HEK293 (cell line): ENCODE data around the gene NFS1.
"Not testable (repeated sequence)": the region's sequence is repeated elsewhere in the genome, so short reads cannot be mapped to it uniquely, and the experiment has no call there.

ENCODE experiments used
- CTCF ChIA-PET: fragments of 350-600 bp; formaldehyde crosslinking; extraction: SDS; loops from one replicate; lab custom pipeline; 2021; ENCODE audit warnings: antibody characterized with exemption; lab: Yijun Ruan, JAX
- POLR2A ChIA-PET: fragments of 300-600 bp; formaldehyde crosslinking; extraction: SDS; loops from one replicate; lab custom pipeline; 2020; ENCODE audit warnings: antibody characterized with exemption, inconsistent platforms; lab: Yijun Ruan, JAX
- H3K27ac ChIP-seq: fragments of 200-500 bp; sonication (Bioruptor generic); 2 replicates; pipeline ENCODE4 v1.5.1; 2014; ENCODE audit warnings: low read depth, low read length, control low read depth, inconsistent platforms; ENCODE audit errors: extremely low read depth
- H3K36me3 ChIP-seq, 2 experiments: fragments of 200-500 bp in 1 of 2; sonication (Bioruptor generic) in 1 of 2; 1 replicate in 1 of 2; 2 replicates in 1 of 2; pipeline ENCODE4 v1.5.1; 2014 to 2017; ENCODE audit warnings: inconsistent platforms in 2 of 2, low read length in 2 of 2; ENCODE audit not compliant: control insufficient read depth in 2 of 2, insufficient read depth in 1 of 2
- H3K4me1 ChIP-seq: fragments of 200-500 bp; sonication (Bioruptor generic); 2 replicates; pipeline ENCODE4 v1.5.1; 2014; ENCODE audit warnings: mild to moderate bottlenecking, low read length, inconsistent platforms; ENCODE audit not compliant: control insufficient read depth, insufficient read depth
- H3K4me3 ChIP-seq: 2 replicates; pipeline ENCODE4 v1.5.1; 2011; ENCODE audit warnings: low read depth, mild to moderate bottlenecking, control low read depth, low read length, moderate library complexity
- H3K9me3 ChIP-seq: fragments of 200-500 bp; sonication (Bioruptor generic); 2 replicates; pipeline ENCODE4 v1.5.1; 2014; ENCODE audit warnings: low read depth, low read length, inconsistent platforms; ENCODE audit not compliant: control insufficient read depth, insufficient read depth
- GLI2 ChIP-seq: fragments of 450-650 bp; formaldehyde crosslinking; IDR thresholded peaks from 2 replicates; pipeline ENCODE4; 2017; ENCODE audit warnings: missing biosample characterization, missing genetic modification characterization, low read depth, borderline replicate concordance
- SCRT1 ChIP-seq: fragments of 450-650 bp; formaldehyde crosslinking; IDR thresholded peaks from 2 replicates; pipeline ENCODE4 v1.5.1; 2016; ENCODE audit warnings: missing biosample characterization, missing genetic modification characterization, borderline replicate concordance
- SCRT2 ChIP-seq: fragments of 450-650 bp; formaldehyde crosslinking; IDR thresholded peaks from 2 replicates; pipeline ENCODE4 v1.5.1; 2016; ENCODE audit warnings: missing biosample characterization, missing genetic modification characterization
- ZBTB26 ChIP-seq: fragments of 450-650 bp; formaldehyde crosslinking; optimal IDR thresholded peaks from 2 replicates; pipeline ENCODE3; 2016; ENCODE audit warnings: missing biosample characterization, mild to moderate bottlenecking, missing genetic modification characterization
- ZBTB8A ChIP-seq: fragments of 450-650 bp; formaldehyde crosslinking; IDR thresholded peaks from 2 replicates; pipeline ENCODE4 v1.5.1; 2016; ENCODE audit warnings: missing biosample characterization, missing genetic modification characterization
- ZNF19 ChIP-seq: fragments of 450-650 bp; formaldehyde crosslinking; IDR thresholded peaks from 2 replicates; pipeline ENCODE4; 2016; ENCODE audit warnings: missing biosample characterization, missing genetic modification characterization, low read depth
- ZNF239 ChIP-seq: fragments of 450-650 bp; formaldehyde crosslinking; IDR thresholded peaks from 2 replicates; pipeline ENCODE4 v1.5.1; 2016; ENCODE audit warnings: missing biosample characterization, missing genetic modification characterization
- ZNF311 ChIP-seq: fragments of 450-650 bp; formaldehyde crosslinking; IDR thresholded peaks from 2 replicates; pipeline ENCODE4 v1.5.1; 2017; ENCODE audit warnings: missing biosample characterization, missing genetic modification characterization, borderline replicate concordance
- ZNF341 ChIP-seq: fragments of 450-650 bp; formaldehyde crosslinking; IDR thresholded peaks from 2 replicates; pipeline ENCODE4; 2016; ENCODE audit warnings: low read depth, missing biosample characterization, missing genetic modification characterization
- ZNF596 ChIP-seq: fragments of 450-650 bp; IDR thresholded peaks from 2 replicates; pipeline ENCODE4 v1.5.0; 2018; ENCODE audit warnings: missing biosample characterization, mild to moderate bottlenecking, missing genetic modification characterization, moderate library complexity
- ZNF600 ChIP-seq: fragments of 450-650 bp; formaldehyde crosslinking; IDR thresholded peaks from 2 replicates; pipeline ENCODE4 v1.5.1; 2016; ENCODE audit warnings: missing biosample characterization, missing genetic modification characterization
- ZNF791 ChIP-seq: fragments of 450-650 bp; formaldehyde crosslinking; IDR thresholded peaks from 2 replicates; pipeline ENCODE4 v1.5.1; 2016; ENCODE audit warnings: missing biosample characterization, missing genetic modification characterization
- TF ChIP-seq, protein P1 (sequence below): fragments of 450-650 bp; formaldehyde crosslinking; IDR thresholded peaks from 2 replicates; pipeline ENCODE4 v1.5.1; 2016; ENCODE audit warnings: missing biosample characterization, missing genetic modification characterization

The NFS1 gene

GRCh38 chr20:35724321-35725230 lies 25.4 kb upstream of the NFS1 start:
- H3K27ac ChIP-seq = no peak overlapping the region
- no peak for TF ChIP-seq ZNF341 (tag by site-specific recombination)
- TF ChIP-seq GLI2 (tag by site-specific recombination) = no peak
- peak; percentile 56 for TF ChIP-seq SCRT2 (tag by site-specific recombination)
- no peak for TF ChIP-seq ZNF239 (tag by site-specific recombination)
- 0 out of 2 replicates have a peak, but pooled peaks have one; percentile 21 for TF ChIP-seq SCRT1 (tag by site-specific recombination)
- no peak for TF ChIP-seq ZNF596 (tag by site-specific recombination)
- 0 out of 2 replicates have a peak, but pooled peaks have one; percentile 28 for TF ChIP-seq ZNF600
- TF ChIP-seq ZBTB26 (tag by site-specific recombination) = no peak
- TF ChIP-seq ZNF311 (tag by site-specific recombination) = no peak
- no peak for TF ChIP-seq ZNF19 (tag by site-specific recombination)
- no peak for TF ChIP-seq ZNF791
- no peak for TF ChIP-seq ZBTB8A (tag by site-specific recombination)
- no peak overlapping the region for H3K4me3 ChIP-seq
- CTCF ChIA-PET = interaction anchor here (1.3 kb wide), 1 partner anchor 261 kb away, joined by 5 read pairs; no protein-coding TSS in a partner anchor
- no peaks in the 10 kb centered on the region for H3K4me1 ChIP-seq
- H3K9me3 ChIP-seq = no peaks in the 10 kb centered on the region
- H3K36me3 ChIP-seq = peaks cover 93 to 98% of the 10 kb centered on the region in 2 experiments
- POLR2A ChIA-PET = interaction anchor here (0.6 to 1.0 kb wide), 4 partner anchors 7 to 160 kb away, joined by 3 to 8 read pairs (median 3); partner anchors contain the start of genes NFS1 and ROMO1

- H3K9me3 ChIP-seq, H3K4me1 ChIP-seq, H3K4me3 ChIP-seq, H3K27ac ChIP-seq: not testable (repeated sequence)
- ChIA-PET POLR2A (interaction anchor here (1.0 kb wide), 1 partner anchor 160 kb away, joined by 3 read pairs; no protein-coding TSS in a partner anchor), CTCF (interaction anchor here (1.3 kb wide), 1 partner anchor 260 kb away, joined by 5 read pairs; no protein-coding TSS in a partner anchor)
- H3K36me3 ChIP-seq = peaks cover 93 to 98% of the 10 kb centered on the region in 2 experiments
Observed at GRCh38 chr20:35723652-35724320, 24.6 kb upstream of the NFS1 start.

DNA sequence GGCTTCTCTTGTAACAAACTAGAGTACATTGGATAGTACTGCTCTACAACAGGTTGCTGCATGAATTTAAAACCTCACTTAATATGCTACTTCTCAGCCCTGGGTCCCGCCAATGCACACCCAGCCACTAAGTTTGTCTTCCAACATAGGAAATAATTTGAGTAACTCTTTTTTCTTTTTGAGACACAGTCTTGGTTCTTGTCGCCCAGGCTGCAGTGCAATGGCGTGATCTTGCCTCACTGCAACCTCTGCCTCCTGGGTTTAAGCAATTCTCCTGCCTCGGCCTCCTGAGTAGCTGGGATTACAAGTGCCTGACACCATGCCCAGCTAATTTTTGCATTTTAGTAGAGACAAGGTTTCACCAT lies 24.1 kb upstream of the NFS1 start:
- POLR2A ChIA-PET = interaction anchor here (0.6 to 1.0 kb wide), 2 partner anchors 19 to 161 kb away, joined by 3 read pairs; no protein-coding TSS in a partner anchor
- peaks cover 92 to 98% of the 10 kb centered on the region in 2 experiments for H3K36me3 ChIP-seq
- H3K27ac ChIP-seq, H3K4me1 ChIP-seq, H3K4me3 ChIP-seq, H3K9me3 ChIP-seq, CTCF ChIA-PET: not testable (repeated sequence)
- peak; percentile 31; the same call in 1 of the 2 replicates for TF ChIP-seq SCRT2 (tag by site-specific recombination)

GRCh38 chr20:35721621-35722020 lies 22.5 kb upstream of the NFS1 start:
- H3K27ac ChIP-seq = no peak overlapping the region
- no peaks in the 10 kb centered on the region for H3K4me1 ChIP-seq
- TF ChIP-seq ZNF341 (tag by site-specific recombination) = no peak
- TF ChIP-seq, protein P1, sequence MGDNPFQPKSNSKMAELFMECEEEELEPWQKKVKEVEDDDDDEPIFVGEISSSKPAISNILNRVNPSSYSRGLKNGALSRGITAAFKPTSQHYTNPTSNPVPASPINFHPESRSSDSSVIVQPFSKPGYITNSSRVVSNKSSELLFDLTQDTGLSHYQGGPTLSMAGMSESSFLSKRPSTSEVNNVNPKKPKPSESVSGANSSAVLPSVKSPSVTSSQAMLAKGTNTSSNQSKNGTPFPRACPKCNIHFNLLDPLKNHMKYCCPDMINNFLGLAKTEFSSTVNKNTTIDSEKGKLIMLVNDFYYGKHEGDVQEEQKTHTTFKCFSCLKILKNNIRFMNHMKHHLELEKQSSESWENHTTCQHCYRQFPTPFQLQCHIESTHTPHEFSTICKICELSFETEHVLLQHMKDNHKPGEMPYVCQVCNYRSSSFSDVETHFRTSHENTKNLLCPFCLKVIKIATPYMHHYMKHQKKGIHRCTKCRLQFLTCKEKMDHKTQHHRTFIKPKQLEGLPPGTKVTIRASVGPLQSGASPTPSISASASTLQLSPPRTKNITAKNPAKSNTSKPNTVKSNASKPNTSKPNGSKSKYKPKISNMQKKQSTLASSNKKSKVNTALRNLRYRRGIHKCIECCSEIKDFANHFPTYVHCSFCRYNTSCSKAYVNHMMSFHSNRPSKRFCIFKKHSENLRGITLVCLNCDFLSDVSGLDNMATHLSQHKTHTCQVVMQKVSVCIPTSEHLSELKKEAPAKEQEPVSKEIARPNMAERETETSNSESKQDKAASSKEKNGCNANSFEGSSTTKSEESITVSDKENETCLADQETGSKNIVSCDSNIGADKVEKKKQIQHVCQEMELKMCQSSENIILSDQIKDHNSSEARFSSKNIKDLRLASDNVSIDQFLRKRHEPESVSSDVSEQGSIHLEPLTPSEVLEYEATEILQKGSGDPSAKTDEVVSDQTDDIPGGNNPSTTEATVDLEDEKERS (tag by site-specific recombination) = no peak
- ChIA-PET CTCF (no interaction called here), POLR2A (interaction anchor here (0.8 to 1.5 kb wide), 3 partner anchors 15 to 22 kb away, joined by 3 to 6 read pairs (median 3); partner anchors contain the start of genes NFS1, RBM39 and ROMO1)
- H3K36me3 ChIP-seq = peaks cover 90 to 100% of the 10 kb centered on the region in 2 experiments
- no peaks in the 10 kb centered on the region for H3K9me3 ChIP-seq
- no peak overlapping the region for H3K4me3 ChIP-seq
